HG02571 (cell line): Measurements from ENCODE around the gene LIN9.
"Not testable (repeated sequence)": the region's sequence is repeated elsewhere in the genome, so short reads cannot be mapped to it uniquely, and the experiment has no call there.

Experiments
- ATAC-seq: cut with Tn5 transposase; IDR thresholded peaks from one replicate; pipeline ENCODE4 v1.9.1; 2021; ENCODE audit warnings: mild to moderate bottlenecking, moderate library complexity; ENCODE audit not compliant: unreplicated experiment

Gene LIN9

GRCh38 chr1:226308723-226309397 is at the start of gene LIN9:
TSS of gene LIN9 (minus strand) at chr1:226309164. CDS start at chr1:226309139, 25 bp downstream.
- peak; percentile 64 for ATAC-seq

GRCh38 chr1:226357416-226357815 is 48.5 kb upstream of the LIN9 start:
- no peak for ATAC-seq

- peak; percentile 42 for ATAC-seq
These were observed 46.9 kb upstream of the LIN9 start for GRCh38 chr1:226355669-226356551.

- ATAC-seq = no peak
These were observed 46.1 kb upstream of the LIN9 start for GRCh38 chr1:226355016-226355415.

- ATAC-seq = no peak
These were observed 44.9 kb upstream of the LIN9 start for GRCh38 chr1:226353698-226354525.

- no peak for ATAC-seq
These were observed 42.7 kb upstream of the LIN9 start for GRCh38 chr1:226351709-226352108.

GRCh38 chr1:226350519-226350865 is 41.5 kb upstream of the LIN9 start:
- ATAC-seq = no peak

GRCh38 chr1:226349801-226350518 is 41.0 kb upstream of the LIN9 start:
- no peak for ATAC-seq

- no peak for ATAC-seq
These were observed 40.1 kb upstream of the LIN9 start for GRCh38 chr1:226349081-226349480.

- no peak for ATAC-seq
These were observed 35.7 kb upstream of the LIN9 start for GRCh38 chr1:226344441-226345259.

GRCh38 chr1:226342656-226343055 is 33.7 kb upstream of the LIN9 start:
- ATAC-seq = no peak

GRCh38 chr1:226340111-226340510 is 31.1 kb upstream of the LIN9 start:
- not testable (repeated sequence) for ATAC-seq

- no peak for ATAC-seq
These were observed 28.4 kb upstream of the LIN9 start for GRCh38 chr1:226337276-226337875.

GRCh38 chr1:226335661-226336060 is 26.7 kb upstream of the LIN9 start:
- no peak for ATAC-seq

- no peak for ATAC-seq
These were observed 24.0 kb upstream of the LIN9 start for GRCh38 chr1:226332947-226333346.

- ATAC-seq = no peak
These were observed 20.3 kb upstream of the LIN9 start for GRCh38 chr1:226329237-226329636.

GRCh38 chr1:226327761-226328162 is 18.8 kb upstream of the LIN9 start:
- ATAC-seq = no peak

GRCh38 chr1:226325178-226325577 is 16.2 kb upstream of the LIN9 start:
- ATAC-seq = no peak

- ATAC-seq = no peak
These were observed 15.5 kb upstream of the LIN9 start for GRCh38 chr1:226324479-226324878.
